PC-9 (cell line): ENCODE results near the gene CLASP1.

Experiments used
- EZH2 ChIP-seq: fragments of 200-600 bp; sonication (generic); IDR thresholded peaks from 2 replicates; pipeline ENCODE4 v1.8.0; 2017; ENCODE audit warnings: antibody characterized with exemption, low read depth
- TF ChIP-seq, protein P1 (sequence below): fragments of 200-600 bp; sonication (generic); conservative IDR thresholded peaks from 2 replicates; pipeline ENCODE4 v1.6.1; 2017; ENCODE audit warnings: mixed run types, antibody characterized with exemption, mild to moderate bottlenecking, moderate library complexity

GRCh38 chr2:121587131-121587530, 62.1 kb downstream of the CLASP1 start:
- TF ChIP-seq, protein P1, sequence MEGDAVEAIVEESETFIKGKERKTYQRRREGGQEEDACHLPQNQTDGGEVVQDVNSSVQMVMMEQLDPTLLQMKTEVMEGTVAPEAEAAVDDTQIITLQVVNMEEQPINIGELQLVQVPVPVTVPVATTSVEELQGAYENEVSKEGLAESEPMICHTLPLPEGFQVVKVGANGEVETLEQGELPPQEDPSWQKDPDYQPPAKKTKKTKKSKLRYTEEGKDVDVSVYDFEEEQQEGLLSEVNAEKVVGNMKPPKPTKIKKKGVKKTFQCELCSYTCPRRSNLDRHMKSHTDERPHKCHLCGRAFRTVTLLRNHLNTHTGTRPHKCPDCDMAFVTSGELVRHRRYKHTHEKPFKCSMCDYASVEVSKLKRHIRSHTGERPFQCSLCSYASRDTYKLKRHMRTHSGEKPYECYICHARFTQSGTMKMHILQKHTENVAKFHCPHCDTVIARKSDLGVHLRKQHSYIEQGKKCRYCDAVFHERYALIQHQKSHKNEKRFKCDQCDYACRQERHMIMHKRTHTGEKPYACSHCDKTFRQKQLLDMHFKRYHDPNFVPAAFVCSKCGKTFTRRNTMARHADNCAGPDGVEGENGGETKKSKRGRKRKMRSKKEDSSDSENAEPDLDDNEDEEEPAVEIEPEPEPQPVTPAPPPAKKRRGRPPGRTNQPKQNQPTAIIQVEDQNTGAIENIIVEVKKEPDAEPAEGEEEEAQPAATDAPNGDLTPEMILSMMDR, result no peak
- TF ChIP-seq EZH2, result no peak
